K562 (cell line): Measurements from ENCODE around the gene HOTAIR. TPM values are rescaled to one million over a fixed set of nuclear protein-coding genes. Genes with fewer than 3 reads are reported as not detected.

Source experiments
- ATF7 ChIP-seq: fragments of 450-650 bp; IDR thresholded peaks from 2 replicates; pipeline ENCODE4 v1.7.1; 2014; ENCODE audit warnings: mild to moderate bottlenecking, moderate library complexity
- BMI1 ChIP-seq: fragments of 150-350 bp; IDR thresholded peaks from 2 replicates; pipeline ENCODE4 v1.6.1; 2014; ENCODE audit warnings: low read length
- CHD4 ChIP-seq: fragments of 200-600 bp; sonication (generic); IDR thresholded peaks from 3 replicates; pipeline ENCODE4 v1.6.1; 2012; ENCODE audit warnings: low read depth, mild to moderate bottlenecking, mixed read lengths, low read length, inconsistent platforms; ENCODE audit not compliant: insufficient read depth, insufficient replicate concordance, poor library complexity, severe bottlenecking
- CTBP1 ChIP-seq: fragments of 450-650 bp; IDR thresholded peaks from 2 replicates; pipeline ENCODE4 v1.6.1; 2016; ENCODE audit warnings: borderline replicate concordance
- FOXA3 ChIP-seq, 2 experiments: fragments of 450-650 bp in 1 of 2; sonication (generic) in 1 of 2; formaldehyde crosslinking; IDR thresholded peaks in 1 of 2; conservative IDR thresholded peaks in 1 of 2; 2 replicates each; pipeline versions ENCODE4 v1.4.0 to v1.8.0; 2020 to 2022; ENCODE audit warnings: mild to moderate bottlenecking in 2 of 2, missing genetic modification reagents in 1 of 2
- GATAD2B ChIP-seq: fragments of 450-650 bp; IDR thresholded peaks from 2 replicates; pipeline ENCODE4 v1.6.1; 2017; ENCODE audit warnings: mild to moderate bottlenecking, borderline replicate concordance
- HDAC6 ChIP-seq: IDR thresholded peaks from 2 replicates; pipeline ENCODE4 v1.6.1; 2012; ENCODE audit warnings: low read depth, mild to moderate bottlenecking, control low read depth, inconsistent platforms, low read length, moderate library complexity
- IRF2 ChIP-seq: sonication (generic); formaldehyde crosslinking; IDR thresholded peaks from 2 replicates; pipeline ENCODE4 v1.8.1; 2022; ENCODE audit warnings: mild to moderate bottlenecking, missing genetic modification reagents
- MAZ ChIP-seq, 2 experiments: fragments of 450-650 bp in 1 of 2; sonication (generic) in 1 of 2; formaldehyde crosslinking; IDR thresholded peaks in 1 of 2; conservative IDR thresholded peaks in 1 of 2; 2 replicates each; pipeline versions ENCODE4 v1.4.0 to v1.5.0; 2020; ENCODE audit warnings: mild to moderate bottlenecking in 1 of 2, missing genetic modification reagents in 1 of 2
- NEUROD1 ChIP-seq: fragments of 150-350 bp; IDR thresholded peaks from 2 replicates; pipeline ENCODE4 v1.6.1; 2014; ENCODE audit warnings: borderline replicate concordance, low read length, low read depth; ENCODE audit not compliant: partially characterized antibody
- NONO ChIP-seq, 2 experiments: fragments of 200-400 bp in 1 of 2; fragments of 450-650 bp in 1 of 2; formaldehyde crosslinking in 1 of 2; IDR thresholded peaks; 2 replicates each; pipeline ENCODE4 v1.6.1; 2017; ENCODE audit warnings: low read depth in 2 of 2, mild to moderate bottlenecking in 2 of 2, moderate library complexity in 2 of 2, low read length in 1 of 2
- NUFIP1 ChIP-seq: fragments of 450-650 bp; IDR thresholded peaks from 2 replicates; pipeline ENCODE4 v1.6.1; 2018; ENCODE audit not compliant: partially characterized antibody
- PHF8 ChIP-seq: fragments of 200-600 bp; sonication (generic); IDR thresholded peaks from 2 replicates; pipeline ENCODE4 v1.6.1; 2012; ENCODE audit warnings: mixed run types, mild to moderate bottlenecking, inconsistent platforms, low read length, moderate library complexity, borderline replicate concordance
- POLR2G ChIP-seq: fragments of 200-400 bp; formaldehyde crosslinking; IDR thresholded peaks from 2 replicates; pipeline ENCODE4 v1.6.1; 2017; ENCODE audit warnings: low read depth, mild to moderate bottlenecking, antibody characterized with exemption, low read length, moderate library complexity
- SMARCE1 ChIP-seq: fragments of 450-650 bp; IDR thresholded peaks from 2 replicates; pipeline ENCODE4 v1.7.1; 2016; ENCODE audit warnings: mild to moderate bottlenecking
- ZEB2 ChIP-seq: fragments of 450-650 bp; IDR thresholded peaks from 2 replicates; pipeline ENCODE4 v1.6.1; 2016
- ZFX ChIP-seq: sonication (generic); formaldehyde crosslinking; IDR thresholded peaks from 2 replicates; pipeline ENCODE4 v1.8.0; 2022; ENCODE audit warnings: mild to moderate bottlenecking, missing genetic modification reagents, moderate library complexity
- ZNF12 ChIP-seq: sonication (generic); formaldehyde crosslinking; IDR thresholded peaks from 2 replicates; pipeline ENCODE4 v1.4.0; 2020; ENCODE audit warnings: mild to moderate bottlenecking, missing genetic modification reagents
- ZNF140 ChIP-seq: fragments of 250-450 bp; sonication (Bioruptor Pico); IDR thresholded peaks from 2 replicates; pipeline ENCODE4 v1.8.0; 2021; ENCODE audit warnings: moderate library complexity, mild to moderate bottlenecking, inconsistent platforms
- ZNF316 ChIP-seq: fragments of 450-650 bp; IDR thresholded peaks from 2 replicates; pipeline ENCODE4 v1.6.1; 2016
- ZNF324 ChIP-seq: fragments of 250-450 bp; sonication (Bioruptor Pico); IDR thresholded peaks from 2 replicates; pipeline ENCODE4 v1.4.0; 2020; ENCODE audit warnings: mild to moderate bottlenecking
- ZNF436 ChIP-seq: fragments of 250-450, 450-650 bp; sonication (Bioruptor Pico); formaldehyde crosslinking; IDR thresholded peaks from 2 replicates; pipeline ENCODE4 v1.7.0; 2020; ENCODE audit warnings: mild to moderate bottlenecking
- polyA plus RNA-seq, 8 experiments: library from polyadenylated mRNA; depleted of rRNA in 4 of 8; stranded (reverse) in 5 of 8; unstranded in 3 of 8; fragments of >200 nt; fragmentation: Nextera tagmentation in 2 of 8; fragmentation: Illumina TruSeq in 1 of 8; extraction: Ambion mirVana in 2 of 8; extraction: Trizol in 1 of 8; gene quantifications; 2 replicates each; pipeline versions ENCODE4 v1.2.1 to v1.2.3, GENCODE V29; 2011 to 2014; ENCODE audit warnings: inconsistent platforms in 1 of 8, missing spikeins in 1 of 8
- total RNA-seq, 7 experiments: library from RNA; depleted of rRNA in 6 of 7; stranded (reverse); fragments of >200 nt in 6 of 7; fragmentation: Illumina TruSeq in 2 of 7; extraction: Trizol in 2 of 7; gene quantifications; 2 replicates each; pipeline versions ENCODE4 v1.2.1 to v1.2.3, GENCODE V29; 2011 to 2021; ENCODE audit warnings: low replicate concordance in 1 of 7
- TF ChIP-seq, protein P1 (sequence below): sonication (generic); formaldehyde crosslinking; IDR thresholded peaks from 2 replicates; pipeline ENCODE4 v1.8.0; 2023; ENCODE audit warnings: mild to moderate bottlenecking, missing genetic modification reagents
- TF ChIP-seq, protein P2 (sequence below): sonication (generic); formaldehyde crosslinking; IDR thresholded peaks from 2 replicates; pipeline ENCODE4 v1.8.0; 2022; ENCODE audit warnings: missing genetic modification reagents, mild to moderate bottlenecking, borderline replicate concordance
- TF ChIP-seq, protein P3 (sequence below): fragments of 450-650 bp; IDR thresholded peaks from 2 replicates; pipeline ENCODE4 v1.6.1; 2017; ENCODE audit warnings: mild to moderate bottlenecking, moderate library complexity

Gene HOTAIR
- total and polyA plus RNA-seq, 9 of the 15 experiments (the other 6 are each of a cell fraction or from before 2014, with no cell fraction given) = 0.04 TPM; not detected in 8

DNA sequence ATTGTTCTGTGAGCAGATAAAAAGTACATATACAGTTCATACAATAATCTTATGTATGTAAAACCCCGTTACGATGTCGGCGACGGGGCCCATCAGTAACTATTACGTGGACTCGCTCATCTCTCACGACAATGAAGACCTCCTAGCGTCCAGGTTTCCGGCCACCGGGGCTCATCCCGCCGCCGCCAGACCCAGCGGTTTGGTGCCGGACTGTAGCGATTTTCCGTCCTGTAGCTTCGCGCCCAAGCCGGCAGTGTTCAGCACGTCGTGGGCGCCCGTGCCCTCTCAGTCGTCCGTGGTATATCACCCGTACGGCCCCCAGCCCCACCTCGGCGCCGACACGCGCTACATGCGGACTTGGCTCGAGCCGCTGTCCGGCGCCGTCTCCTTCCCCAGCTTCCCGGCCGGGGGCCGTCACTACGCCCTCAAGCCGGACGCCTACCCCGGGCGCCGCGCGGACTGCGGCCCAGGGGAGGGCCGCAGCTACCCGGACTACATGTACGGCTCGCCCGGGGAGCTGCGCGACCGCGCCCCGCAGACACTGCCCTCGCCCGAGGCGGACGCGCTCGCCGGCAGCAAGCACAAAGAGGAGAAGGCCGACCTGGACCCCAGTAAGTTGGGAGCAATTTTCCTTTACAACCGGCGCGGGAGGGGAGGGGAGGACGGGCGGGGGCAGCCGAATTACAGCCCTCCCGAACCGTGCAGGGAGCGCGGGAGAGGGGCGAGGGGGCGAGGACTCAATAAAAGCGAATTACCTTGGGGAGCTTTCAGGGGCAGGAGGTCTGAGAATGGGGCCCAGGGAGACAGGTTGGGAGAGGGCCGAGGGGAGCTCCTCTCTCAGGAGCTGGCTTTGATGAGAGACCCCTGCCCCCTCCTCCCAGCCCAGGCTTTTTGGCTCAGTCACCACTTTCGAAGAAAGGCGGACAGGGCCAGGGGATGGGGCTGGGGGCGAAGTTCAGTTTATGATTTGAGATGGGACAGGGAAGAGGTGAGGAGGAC lies 25.7 kb upstream of the HOTAIR start, which contains the start of gene HOXC9 (continued):
- TF ChIP-seq ZNF316 (no peak), ZNF140 (CRISPR knock-in tag) (no peak), CHD4 (no peak), SMARCE1 (no peak), NONO (IDR thresholded peaks at IDR 0.05; ENCODE audit: low read depth in 2 of 2, low read length in 1 of 2) (peak; percentile 32 to 58; a peak in 2 of 4 replicates), GATAD2B (no peak), POLR2G (peak; percentile 92), NEUROD1 (no peak), MAZ (CRISPR knock-in tag; conservative IDR thresholded peaks at IDR 0.05 in 1 of 2, IDR thresholded peaks at IDR 0.05 in 1 of 2) (peak; percentile 60 to 61; a peak in 3 of 4 replicates), ZNF12 (peak; percentile 21; the same call in 1 of the 2 replicates), PHF8 (peak; percentile 68; the same call in 1 of the 2 replicates), BMI1 (no peak), NUFIP1 (no peak), IRF2 (CRISPR knock-in tag) (no peak), FOXA3 (CRISPR knock-in tag; conservative IDR thresholded peaks at IDR 0.05 in 1 of 2, IDR thresholded peaks at IDR 0.05 in 1 of 2) (peak; percentile 3 to 18; a peak in 1 of 4 replicates), ATF7 (no peak), ZNF436 (CRISPR knock-in tag) (no peak), ZFX (CRISPR knock-in tag) (peak; percentile 96), ZEB2 (no peak), CTBP1 (peak; percentile 57), HDAC6 (no peak), ZNF324 (CRISPR knock-in tag) (no peak)
- TF ChIP-seq, protein P1, sequence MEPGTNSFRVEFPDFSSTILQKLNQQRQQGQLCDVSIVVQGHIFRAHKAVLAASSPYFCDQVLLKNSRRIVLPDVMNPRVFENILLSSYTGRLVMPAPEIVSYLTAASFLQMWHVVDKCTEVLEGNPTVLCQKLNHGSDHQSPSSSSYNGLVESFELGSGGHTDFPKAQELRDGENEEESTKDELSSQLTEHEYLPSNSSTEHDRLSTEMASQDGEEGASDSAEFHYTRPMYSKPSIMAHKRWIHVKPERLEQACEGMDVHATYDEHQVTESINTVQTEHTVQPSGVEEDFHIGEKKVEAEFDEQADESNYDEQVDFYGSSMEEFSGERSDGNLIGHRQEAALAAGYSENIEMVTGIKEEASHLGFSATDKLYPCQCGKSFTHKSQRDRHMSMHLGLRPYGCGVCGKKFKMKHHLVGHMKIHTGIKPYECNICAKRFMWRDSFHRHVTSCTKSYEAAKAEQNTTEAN (CRISPR knock-in tag) = peak; percentile 57; the same call in 1 of the 2 replicates
- TF ChIP-seq, protein P2, sequence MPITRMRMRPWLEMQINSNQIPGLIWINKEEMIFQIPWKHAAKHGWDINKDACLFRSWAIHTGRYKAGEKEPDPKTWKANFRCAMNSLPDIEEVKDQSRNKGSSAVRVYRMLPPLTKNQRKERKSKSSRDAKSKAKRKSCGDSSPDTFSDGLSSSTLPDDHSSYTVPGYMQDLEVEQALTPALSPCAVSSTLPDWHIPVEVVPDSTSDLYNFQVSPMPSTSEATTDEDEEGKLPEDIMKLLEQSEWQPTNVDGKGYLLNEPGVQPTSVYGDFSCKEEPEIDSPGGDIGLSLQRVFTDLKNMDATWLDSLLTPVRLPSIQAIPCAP = peak; percentile 81; the same call in 1 of the 2 replicates
- TF ChIP-seq, protein P3, sequence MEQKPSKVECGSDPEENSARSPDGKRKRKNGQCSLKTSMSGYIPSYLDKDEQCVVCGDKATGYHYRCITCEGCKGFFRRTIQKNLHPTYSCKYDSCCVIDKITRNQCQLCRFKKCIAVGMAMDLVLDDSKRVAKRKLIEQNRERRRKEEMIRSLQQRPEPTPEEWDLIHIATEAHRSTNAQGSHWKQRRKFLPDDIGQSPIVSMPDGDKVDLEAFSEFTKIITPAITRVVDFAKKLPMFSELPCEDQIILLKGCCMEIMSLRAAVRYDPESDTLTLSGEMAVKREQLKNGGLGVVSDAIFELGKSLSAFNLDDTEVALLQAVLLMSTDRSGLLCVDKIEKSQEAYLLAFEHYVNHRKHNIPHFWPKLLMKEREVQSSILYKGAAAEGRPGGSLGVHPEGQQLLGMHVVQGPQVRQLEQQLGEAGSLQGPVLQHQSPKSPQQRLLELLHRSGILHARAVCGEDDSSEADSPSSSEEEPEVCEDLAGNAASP = no peak
